ENCODE results near the gene NGDN. TPM values are rescaled to one million over a fixed set of nuclear protein-coding genes. Genes with fewer than 3 reads are reported as not detected.

NGDN gene
- total RNA-seq, 1 donor from 2014 or later: 37.7 TPM

DNA sequence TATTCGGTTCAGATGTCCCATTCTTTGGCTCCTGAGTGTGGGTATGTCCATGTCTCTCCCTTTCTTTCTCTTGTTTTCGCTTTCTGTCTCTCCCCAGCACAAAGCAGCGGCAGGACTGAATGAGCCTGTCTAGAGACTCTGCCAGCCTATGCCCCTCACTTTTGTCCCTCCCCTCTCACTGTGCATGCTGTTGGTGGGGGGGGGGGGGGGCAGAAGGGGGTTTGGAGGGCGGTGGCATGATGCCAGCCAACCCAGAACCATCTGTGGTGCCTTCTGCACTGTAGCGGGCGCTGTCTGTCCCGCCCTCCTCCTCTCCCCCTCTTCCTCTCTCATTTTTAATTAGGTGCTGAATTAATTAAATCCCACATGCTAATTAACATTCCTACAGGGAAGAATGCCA, 17.7 kb downstream of the NGDN start:
- peaks cover 13% of the 10 kb centered on the region for H3K36me3 Mint-ChIP-seq (ENCODE audit: low read depth, unreplicated experiment)
- no peak overlapping the region for H3K27ac Mint-ChIP-seq (ENCODE audit: unreplicated experiment)
- no peaks in the 10 kb centered on the region for H3K27me3 Mint-ChIP-seq (ENCODE audit: unreplicated experiment)
- TF ChIP-seq CTCF (IDR thresholded peaks at IDR 0.05; ENCODE audit: unreplicated experiment): no peak
- H3K9me3 Mint-ChIP-seq (ENCODE audit: unreplicated experiment): no peaks in the 10 kb centered on the region
- peaks cover 38% of the 10 kb centered on the region for H3K4me1 Mint-ChIP-seq (ENCODE audit: unreplicated experiment)
- no peak for DNase-seq (ENCODE audit: low spot score)
- no peak overlapping the region for H3K4me3 Mint-ChIP-seq (ENCODE audit: unreplicated experiment)

DNA sequence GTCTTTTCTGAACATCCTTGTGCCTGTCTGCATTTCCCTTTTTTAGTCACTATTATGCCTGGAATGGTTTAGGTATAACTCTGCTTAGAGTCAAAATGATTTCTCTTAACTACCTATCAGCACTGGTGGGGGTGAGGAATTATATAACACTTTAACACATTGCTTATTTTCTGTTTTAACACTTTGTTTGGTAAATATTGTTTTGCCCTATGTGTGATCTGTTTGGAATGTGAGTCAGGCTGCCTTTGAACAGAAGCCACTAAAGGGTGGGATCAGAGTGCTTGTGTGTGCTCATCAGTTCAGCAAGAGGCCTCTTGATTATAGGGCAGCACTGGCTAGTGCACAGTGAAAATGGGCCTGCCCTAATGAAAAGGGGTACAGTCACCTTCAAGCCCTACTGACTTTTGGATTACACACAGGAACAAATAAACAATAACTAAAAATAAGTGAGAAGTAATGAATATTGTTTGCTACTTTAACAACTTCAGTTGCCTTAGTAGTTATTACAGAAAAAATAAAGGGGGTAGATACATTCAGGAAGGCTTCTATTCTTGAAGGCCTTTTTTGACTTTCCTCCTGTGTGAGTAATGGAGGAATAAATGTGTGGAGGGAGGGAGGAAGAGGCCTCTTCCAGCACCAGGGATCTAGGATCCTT, 23.2 kb downstream of the NGDN start:
- Mint-ChIP-seq H3K27me3 (ENCODE audit: unreplicated experiment) (no peaks in the 10 kb centered on the region), H3K9me3 (ENCODE audit: unreplicated experiment) (no peaks in the 10 kb centered on the region), H3K36me3 (ENCODE audit: low read depth, unreplicated experiment) (no peaks in the 10 kb centered on the region), H3K4me1 (ENCODE audit: unreplicated experiment) (no peaks in the 10 kb centered on the region), H3K4me3 (ENCODE audit: unreplicated experiment) (no peak overlapping the region), H3K27ac (ENCODE audit: unreplicated experiment) (no peak overlapping the region)
- DNase-seq (ENCODE audit: low spot score): no peak
- no peak for TF ChIP-seq CTCF (IDR thresholded peaks at IDR 0.05; ENCODE audit: unreplicated experiment)

DNA sequence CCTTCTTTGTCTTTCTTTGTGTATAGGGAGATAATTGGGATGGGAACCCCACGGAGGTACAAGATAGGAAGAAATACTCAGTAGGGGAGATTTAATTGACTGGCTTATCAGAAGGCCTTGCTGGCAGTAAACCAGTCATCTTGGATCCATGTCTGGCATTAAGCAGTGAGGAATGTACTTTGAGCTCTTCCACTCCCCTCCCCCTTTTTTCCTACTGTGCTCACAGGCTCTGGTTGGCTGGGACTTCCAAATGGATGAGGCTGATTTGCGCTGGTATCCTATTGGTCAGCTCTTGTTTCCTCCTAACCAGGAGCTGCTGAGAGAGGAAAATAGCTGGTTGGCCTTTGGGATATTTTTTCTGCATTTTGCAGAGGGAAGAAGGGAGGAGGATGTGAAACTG, 24.7 kb downstream of the NGDN start:
- TF ChIP-seq CTCF (IDR thresholded peaks at IDR 0.05; ENCODE audit: unreplicated experiment): no peak
- Mint-ChIP-seq H3K27ac (ENCODE audit: unreplicated experiment) (no peak overlapping the region), H3K36me3 (ENCODE audit: low read depth, unreplicated experiment) (no peaks in the 10 kb centered on the region), H3K27me3 (ENCODE audit: unreplicated experiment) (no peaks in the 10 kb centered on the region), H3K9me3 (ENCODE audit: unreplicated experiment) (no peaks in the 10 kb centered on the region), H3K4me1 (ENCODE audit: unreplicated experiment) (no peaks in the 10 kb centered on the region), H3K4me3 (ENCODE audit: unreplicated experiment) (no peak overlapping the region)
- no peak for DNase-seq (ENCODE audit: low spot score)

DNA sequence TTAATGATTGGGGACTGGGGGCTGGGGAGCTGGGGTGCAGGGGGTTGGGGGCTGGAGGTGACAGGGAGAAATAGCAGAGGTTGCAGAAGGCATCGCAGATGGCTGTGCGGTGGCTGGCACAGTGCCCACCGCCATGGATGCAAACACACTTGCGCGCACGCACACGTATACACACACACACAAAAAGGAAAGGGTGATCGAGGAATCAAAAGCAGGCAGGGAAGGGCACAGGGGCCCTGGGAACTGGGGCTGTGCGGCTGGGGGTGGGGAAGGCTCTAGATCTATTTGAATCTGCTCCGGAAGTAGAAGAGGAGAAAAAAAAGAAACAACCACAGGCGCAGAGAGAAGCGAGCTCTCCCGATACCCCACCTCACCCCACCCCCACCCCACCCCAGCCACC, 42.7 kb downstream of the NGDN start:
- no peak for DNase-seq (ENCODE audit: low spot score)
- no peak for TF ChIP-seq CTCF (IDR thresholded peaks at IDR 0.05; ENCODE audit: unreplicated experiment)
- no peak overlapping the region for H3K27ac Mint-ChIP-seq (ENCODE audit: unreplicated experiment)
- peaks cover 7% of the 10 kb centered on the region for H3K27me3 Mint-ChIP-seq (ENCODE audit: unreplicated experiment)
- H3K4me3 Mint-ChIP-seq (ENCODE audit: unreplicated experiment): no peak overlapping the region
- peaks cover 10% of the 10 kb centered on the region for H3K36me3 Mint-ChIP-seq (ENCODE audit: low read depth, unreplicated experiment)
- H3K9me3 Mint-ChIP-seq (ENCODE audit: unreplicated experiment): no peaks in the 10 kb centered on the region
- H3K4me1 Mint-ChIP-seq (ENCODE audit: unreplicated experiment): no peaks in the 10 kb centered on the region

DNA sequence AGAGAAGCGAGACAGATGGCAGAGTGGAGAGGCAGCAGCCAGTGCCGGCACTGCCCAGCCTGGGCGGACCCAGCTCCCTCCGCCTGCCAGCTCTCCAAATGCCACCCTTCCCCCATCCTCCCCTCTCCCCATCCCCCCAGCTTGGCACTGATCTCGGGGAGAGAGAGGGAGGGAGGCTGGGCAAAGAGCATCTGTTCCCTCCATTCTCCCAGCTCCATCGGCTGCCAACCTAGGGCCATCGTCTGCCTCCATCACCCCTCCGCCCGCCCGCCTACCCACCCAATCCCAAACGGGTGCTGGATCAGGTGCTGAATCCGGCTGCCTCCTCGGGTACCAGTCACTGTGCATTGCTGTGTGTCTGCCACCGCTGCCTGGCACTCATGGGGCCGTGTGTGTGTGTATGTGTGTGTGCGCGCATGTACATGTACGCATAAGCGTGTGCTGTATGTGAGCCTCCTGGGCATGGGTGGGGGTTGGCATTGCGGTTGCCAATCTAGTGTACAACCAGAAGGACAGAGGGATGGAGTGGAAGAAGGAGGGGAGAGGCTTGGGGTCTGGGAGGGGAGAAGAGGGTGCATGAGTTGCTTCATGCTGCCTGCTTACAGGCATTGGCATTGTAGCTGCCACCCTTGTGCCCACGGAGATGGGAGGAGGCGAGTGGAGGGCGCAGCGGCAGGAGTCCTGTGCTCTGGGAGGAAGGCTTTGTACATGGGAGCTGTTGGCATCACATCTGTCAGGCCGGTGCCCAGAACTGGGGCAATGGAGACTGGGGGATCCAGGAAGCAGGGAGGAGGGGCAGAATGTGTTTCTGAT, 43.7 kb downstream of the NGDN start:
- H3K4me3 Mint-ChIP-seq (ENCODE audit: unreplicated experiment): peak overlapping the region; percentile 22

More for the DNA sequence above, 43.7 kb downstream of the NGDN start:
- TF ChIP-seq CTCF (IDR thresholded peaks at IDR 0.05; ENCODE audit: unreplicated experiment): no peak
- DNase-seq (ENCODE audit: low spot score): no peak
- no peaks in the 10 kb centered on the region for H3K4me1 Mint-ChIP-seq (ENCODE audit: unreplicated experiment)
- H3K36me3 Mint-ChIP-seq (ENCODE audit: low read depth, unreplicated experiment): peaks cover 10% of the 10 kb centered on the region
- H3K9me3 Mint-ChIP-seq (ENCODE audit: unreplicated experiment): no peaks in the 10 kb centered on the region
- H3K27ac Mint-ChIP-seq (ENCODE audit: unreplicated experiment): no peak overlapping the region
- H3K27me3 Mint-ChIP-seq (ENCODE audit: unreplicated experiment): peaks cover 7% of the 10 kb centered on the region

All from endothelial cell (in vitro differentiated cells).